Duodenal mucosa (tissue), 2 donors: ENCODE data around the gene ACAA1.
"Not testable (repeated sequence)": the region's sequence is repeated elsewhere in the genome, so short reads cannot be mapped to it uniquely, and the experiment has no call there.

Experiments
- H3K27ac ChIP-seq: one replicate; pipeline ENCODE4 v1.7.0; 2013; ENCODE audit warnings: low read depth, low read length
- H3K27me3 ChIP-seq, 2 donors: one replicate each; pipeline ENCODE4 v1.7.0; 2013; ENCODE audit warnings: low read length in 2 of 2, control low read depth in 1 of 2; ENCODE audit not compliant: insufficient read depth in 2 of 2, control insufficient read depth in 1 of 2
- H3K36me3 ChIP-seq, 2 donors: one replicate each; pipeline ENCODE4 v1.7.0; 2013; ENCODE audit warnings: low read length in 2 of 2, control low read depth in 1 of 2; ENCODE audit not compliant: insufficient read depth in 2 of 2, control insufficient read depth in 1 of 2
- H3K4me1 ChIP-seq, 2 donors: one replicate each; pipeline ENCODE4 v1.7.0; 2013; ENCODE audit warnings: low read length in 2 of 2, control low read depth in 1 of 2; ENCODE audit not compliant: insufficient read depth in 2 of 2, control insufficient read depth in 1 of 2
- H3K4me3 ChIP-seq, 2 donors: one replicate each; pipeline ENCODE4 v1.7.0; 2013; ENCODE audit warnings: low read length in 2 of 2, low read depth in 1 of 2
- H3K9ac ChIP-seq, 2 donors: one replicate each; pipeline ENCODE4 v1.7.0; 2013; ENCODE audit warnings: low read length in 2 of 2, low read depth in 1 of 2
- H3K9me3 ChIP-seq, 2 donors: one replicate each; pipeline ENCODE4 v1.7.0; 2013; ENCODE audit warnings: low read length in 2 of 2, control low read depth in 1 of 2; ENCODE audit not compliant: control insufficient read depth in 1 of 2

The ACAA1 gene

GRCh38 chr3:38136393-38136776 lies 542 bp downstream of the ACAA1 start:
- peaks cover 57 to 59% of the 10 kb centered on the region in 2 donors for H3K4me1 ChIP-seq
- no peaks in the 10 kb centered on the region for H3K9me3 ChIP-seq
- peak overlapping the region; percentile 75 for H3K27ac ChIP-seq
- H3K4me3 ChIP-seq: peak overlapping the region; percentile 83 to 95
- H3K27me3 ChIP-seq: no peaks in the 10 kb centered on the region
- H3K9ac ChIP-seq: peak overlapping the region; percentile 79 to 89
- H3K36me3 ChIP-seq: peaks cover 26 to 37% of the 10 kb centered on the region in 2 donors

DNA sequence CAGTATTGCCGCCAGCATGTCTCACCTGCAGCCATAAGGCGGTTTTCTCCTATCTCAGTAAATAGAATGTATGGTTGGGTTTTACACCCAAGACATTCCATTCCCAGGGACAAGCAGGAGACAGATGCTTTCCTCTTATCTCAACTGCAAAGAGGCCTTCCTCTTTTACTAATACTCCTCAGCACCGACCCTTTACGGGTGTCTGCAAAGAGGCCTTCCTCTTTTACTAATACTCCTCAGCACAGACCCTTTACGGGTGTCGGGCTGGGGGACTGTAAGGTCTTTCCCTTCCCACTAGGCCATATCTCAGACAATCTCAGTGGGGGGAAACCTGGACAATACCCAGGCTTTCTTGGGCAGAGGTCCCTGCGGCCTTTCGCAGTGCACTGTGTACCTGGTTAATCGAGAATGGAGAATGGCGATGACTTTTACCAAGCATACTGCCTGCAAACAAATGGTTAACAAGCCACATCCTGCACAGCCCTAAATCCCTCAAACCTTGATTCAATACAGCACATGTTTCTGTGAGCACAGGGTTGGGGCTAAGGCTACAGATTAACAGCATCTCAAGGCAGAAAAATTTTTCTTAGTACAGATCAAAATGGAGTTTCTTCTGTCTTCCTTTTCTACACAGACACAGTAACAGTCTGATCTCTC lies 1.2 kb downstream of the ACAA1 start:
- Histone ChIP-seq H3K36me3 (peaks cover 21 to 36% of the 10 kb centered on the region in 2 donors), H3K4me3 (peak overlapping the region; percentile 83 to 95), H3K9ac (peak overlapping the region; percentile 79 to 89), H3K4me1 (peaks cover 57 to 59% of the 10 kb centered on the region in 2 donors)
- not testable (repeated sequence) for H3K9me3 ChIP-seq, H3K27ac ChIP-seq, H3K27me3 ChIP-seq

DNA sequence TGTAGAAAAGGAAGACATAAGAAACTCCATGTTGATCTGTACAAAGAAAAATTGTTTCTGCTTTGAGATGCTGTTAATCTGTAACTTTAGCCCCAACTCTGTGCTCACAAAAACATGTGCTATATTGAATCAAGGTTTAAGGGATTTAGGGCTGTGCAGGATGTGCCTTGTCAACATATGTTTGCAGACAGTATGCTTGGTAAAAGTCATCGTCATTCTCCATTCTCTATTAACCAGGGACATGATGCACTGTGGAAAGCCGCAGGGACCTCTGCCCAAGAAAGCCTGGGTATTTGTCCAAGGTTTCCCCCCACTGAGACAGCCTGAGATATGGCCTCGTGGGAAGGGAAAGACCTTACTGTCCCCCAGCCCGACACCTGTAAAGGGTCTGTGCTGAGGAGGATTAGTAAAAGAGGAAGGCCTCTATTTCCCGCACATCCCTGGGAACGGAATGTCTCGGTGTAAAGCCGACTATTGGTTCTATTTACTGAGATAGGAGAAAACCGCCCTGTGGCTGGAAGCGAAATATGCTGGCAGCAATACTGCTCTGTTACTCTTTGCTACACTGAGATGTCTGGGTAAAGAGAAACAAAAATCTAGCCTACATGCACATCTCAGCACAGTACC lies 2.3 kb downstream of the ACAA1 start:
- Histone ChIP-seq H3K36me3 (peaks cover 19 to 42% of the 10 kb centered on the region in 2 donors), H3K9ac (peak overlapping the region in 1 of 2 donors; percentile 30), H3K4me1 (peaks cover 53 to 55% of the 10 kb centered on the region in 2 donors), H3K4me3 (peak overlapping the region in 1 of 2 donors; percentile 83)
- not testable (repeated sequence) for H3K27ac ChIP-seq, H3K27me3 ChIP-seq, H3K9me3 ChIP-seq

DNA sequence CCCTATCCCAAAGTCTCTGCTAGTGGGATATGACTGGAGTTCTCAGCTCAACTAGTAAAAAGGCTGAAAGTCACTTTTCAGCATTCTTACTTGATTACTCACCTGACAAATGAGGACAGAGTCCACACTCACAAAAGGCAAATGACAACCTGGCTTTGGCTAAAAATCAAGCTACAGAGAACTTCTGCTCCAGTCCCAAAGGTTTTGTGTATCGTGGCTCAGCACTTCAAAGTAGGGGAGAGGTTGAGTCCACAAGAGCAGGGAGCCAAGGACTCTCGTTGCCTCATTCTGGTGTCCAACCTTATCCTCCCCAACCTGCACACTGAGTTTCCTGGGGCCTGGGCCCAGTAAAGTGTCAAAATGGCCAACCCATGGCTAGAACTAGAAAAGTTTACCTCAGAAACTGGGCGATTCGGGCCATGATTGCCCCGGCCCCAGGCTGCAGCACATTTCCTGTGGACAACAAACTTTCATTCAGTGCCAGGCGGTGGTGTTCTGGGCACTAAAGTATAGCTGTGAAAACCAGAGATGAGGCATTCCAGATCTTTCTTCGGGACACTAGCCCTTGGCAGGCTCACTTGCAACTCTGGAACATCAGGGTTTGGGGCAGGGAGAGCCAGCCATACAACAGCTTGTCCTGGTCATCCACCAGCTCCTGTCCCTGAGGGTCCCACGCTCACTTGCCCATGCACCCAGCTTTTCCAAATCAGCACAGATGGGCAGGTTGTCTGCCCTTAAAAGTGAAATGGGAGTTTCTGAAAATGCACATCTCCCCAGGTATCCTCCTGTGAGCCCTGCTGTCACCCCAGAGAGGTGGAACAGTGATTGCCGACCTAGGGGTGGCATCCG lies 3.1 kb downstream of the ACAA1 start:
- Histone ChIP-seq H3K9me3 (no peaks in the 10 kb centered on the region), H3K4me3 (no peak overlapping the region), H3K27me3 (no peaks in the 10 kb centered on the region), H3K9ac (peak overlapping the region; percentile 30 to 48), H3K36me3 (peaks cover 25 to 51% of the 10 kb centered on the region in 2 donors), H3K27ac (peak overlapping the region; percentile 23), H3K4me1 (peaks cover 48 to 56% of the 10 kb centered on the region in 2 donors)

- Histone ChIP-seq H3K36me3 (peaks cover 28 to 54% of the 10 kb centered on the region in 2 donors), H3K9me3 (no peaks in the 10 kb centered on the region), H3K9ac (peak overlapping the region; percentile 1 to 20), H3K4me3 (no peak overlapping the region), H3K27me3 (no peaks in the 10 kb centered on the region), H3K4me1 (peaks cover 48 to 55% of the 10 kb centered on the region in 2 donors), H3K27ac (no peak overlapping the region)
These were observed 3.7 kb downstream of the ACAA1 start for GRCh38 chr3:38133209-38133556.

DNA sequence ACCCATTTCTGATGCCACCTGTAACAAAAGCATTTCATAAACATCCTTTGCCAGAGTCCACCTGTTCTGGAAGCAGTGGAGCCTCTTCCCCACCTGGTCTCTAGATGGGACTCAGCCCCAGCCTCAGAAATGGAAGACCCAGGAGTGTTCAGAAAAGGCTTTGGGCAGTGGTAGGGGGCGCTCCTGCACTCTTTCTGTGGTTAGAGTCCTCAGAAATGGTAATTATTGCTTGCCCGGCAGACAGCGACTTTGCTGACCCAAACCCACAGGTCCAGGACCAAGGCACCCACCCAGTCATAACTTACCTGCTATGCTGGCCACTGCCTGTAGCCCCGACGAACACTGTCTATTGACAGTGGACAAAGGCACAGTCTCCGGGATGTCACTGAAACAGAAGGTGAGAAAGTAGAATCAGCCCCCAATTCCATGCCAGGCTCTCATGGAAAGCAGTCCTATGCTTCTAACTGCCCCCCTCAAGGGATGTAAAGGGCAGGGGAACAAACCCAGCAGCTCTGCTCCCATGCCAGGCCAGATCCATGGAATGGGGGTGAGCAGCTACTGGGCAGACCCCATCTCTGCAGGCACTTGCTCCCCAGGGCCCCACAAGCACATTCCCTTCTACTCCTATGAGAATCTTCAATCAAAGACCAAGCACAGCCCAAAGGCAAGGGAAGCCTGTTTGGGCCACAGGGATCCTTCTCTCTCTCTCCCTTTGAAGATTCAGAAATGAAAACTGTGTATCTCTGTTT lies 5.1 kb downstream of the ACAA1 start:
- Histone ChIP-seq H3K9ac (no peak overlapping the region), H3K9me3 (no peaks in the 10 kb centered on the region), H3K4me3 (no peak overlapping the region), H3K36me3 (peaks cover 42 to 68% of the 10 kb centered on the region in 2 donors), H3K27ac (no peak overlapping the region), H3K27me3 (no peaks in the 10 kb centered on the region), H3K4me1 (peaks cover 41 to 48% of the 10 kb centered on the region in 2 donors)

GRCh38 chr3:38130631-38131065 lies 6.3 kb downstream of the ACAA1 start:
- Histone ChIP-seq H3K27ac (peak overlapping the region; percentile 6), H3K27me3 (no peaks in the 10 kb centered on the region), H3K9ac (peak overlapping the region; percentile 4 to 9), H3K4me1 (peaks cover 41 to 42% of the 10 kb centered on the region in 2 donors), H3K4me3 (no peak overlapping the region), H3K36me3 (peaks cover 52 to 80% of the 10 kb centered on the region in 2 donors), H3K9me3 (no peaks in the 10 kb centered on the region)

DNA sequence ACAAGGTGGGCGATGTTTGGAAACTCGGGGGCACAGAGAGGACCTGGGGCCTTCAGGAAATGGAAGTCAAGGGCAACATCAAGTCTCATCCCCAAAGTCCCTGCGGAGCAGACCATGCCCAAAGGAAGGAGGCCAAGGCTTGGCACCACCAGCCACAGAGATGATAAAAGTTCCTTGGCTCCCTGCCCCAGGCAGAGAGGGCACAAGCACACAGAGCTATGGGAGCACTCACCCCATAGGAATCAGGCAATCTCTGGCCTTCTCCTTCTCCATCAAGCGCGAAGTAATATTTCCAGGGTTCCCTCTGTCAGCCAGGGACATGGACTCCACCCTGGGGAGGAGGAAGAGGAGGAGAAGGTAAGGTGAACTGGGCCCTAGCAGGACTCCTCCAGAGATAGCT lies 7.9 kb downstream of the ACAA1 start:
- Histone ChIP-seq H3K4me3 (no peak overlapping the region), H3K9ac (no peak overlapping the region), H3K9me3 (no peaks in the 10 kb centered on the region), H3K36me3 (peaks cover 55 to 91% of the 10 kb centered on the region in 2 donors), H3K27ac (no peak overlapping the region), H3K27me3 (no peaks in the 10 kb centered on the region), H3K4me1 (peaks cover 33 to 42% of the 10 kb centered on the region in 2 donors)

- peaks cover 28 to 36% of the 10 kb centered on the region in 2 donors for H3K4me1 ChIP-seq
- H3K27ac ChIP-seq: no peak overlapping the region
- no peaks in the 10 kb centered on the region for H3K27me3 ChIP-seq
- H3K36me3 ChIP-seq: peaks cover 55 to 85% of the 10 kb centered on the region in 2 donors
- H3K4me3 ChIP-seq: no peak overlapping the region
- no peaks in the 10 kb centered on the region for H3K9me3 ChIP-seq
- H3K9ac ChIP-seq: no peak overlapping the region
These were observed 8.6 kb downstream of the ACAA1 start for GRCh38 chr3:38128303-38128655.
